Measurements from ENCODE around the gene KCNK15.

KCNK15 gene

DNA sequence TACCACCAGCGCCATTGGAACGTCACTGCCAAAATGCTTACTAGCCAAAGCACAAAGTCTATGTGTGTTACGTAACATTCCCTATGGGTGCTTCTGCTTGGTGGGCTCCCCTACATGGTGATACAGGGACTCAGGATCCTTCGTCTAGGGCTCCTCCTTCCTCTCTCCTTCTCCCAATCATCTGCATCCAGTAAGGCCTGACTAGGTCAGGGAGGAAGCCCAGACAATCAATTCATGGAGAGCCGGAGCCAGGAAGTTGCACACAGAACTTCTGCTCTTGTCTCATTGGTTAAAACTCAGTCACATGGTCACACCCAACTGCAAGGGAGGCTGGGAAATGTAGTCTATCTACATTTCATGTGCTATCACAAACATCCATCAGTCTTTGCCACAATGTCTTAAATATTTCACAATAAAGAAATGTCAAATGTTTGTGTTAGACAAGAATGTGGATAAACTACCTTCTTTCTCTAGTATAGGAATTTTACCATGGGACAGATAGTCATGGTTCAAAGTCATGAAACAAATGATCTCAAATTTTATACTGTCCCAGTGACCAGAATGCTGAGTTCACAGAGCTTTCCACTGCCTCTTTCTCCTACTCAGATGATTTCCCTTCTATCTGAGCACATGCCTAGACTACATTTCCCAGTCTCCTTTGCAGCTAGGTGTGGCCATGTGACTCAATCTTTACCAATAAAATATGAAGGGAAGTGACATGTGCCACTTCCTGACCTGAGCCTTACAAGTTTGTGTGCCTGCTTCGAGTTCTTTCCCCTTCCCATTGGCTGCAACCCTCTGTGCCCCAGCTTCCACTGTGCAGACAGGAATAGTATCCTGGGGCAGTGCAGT is 9.3 kb upstream of the KCNK15 start:
- DNase-seq = peak; percentile 70

DNA sequence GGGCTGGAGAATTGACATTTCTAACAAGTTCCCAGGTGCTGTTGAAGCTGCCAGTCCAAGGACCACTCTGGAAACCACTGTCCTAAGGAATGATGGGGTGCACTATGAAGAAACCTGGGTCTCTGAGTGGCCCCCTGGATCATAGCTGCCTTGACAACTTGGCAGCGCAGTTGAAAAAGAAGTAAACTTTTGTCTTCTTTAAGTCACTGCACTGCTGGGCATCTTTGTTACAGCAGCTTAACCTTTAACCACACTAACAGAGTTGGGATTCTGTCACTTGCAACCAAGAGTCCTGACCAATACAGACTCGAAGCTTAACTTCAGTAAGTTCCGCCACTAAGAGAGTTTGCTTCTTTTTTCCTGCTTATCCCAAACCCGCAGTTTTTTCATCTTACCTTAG is 8.5 kb upstream of the KCNK15 start:
- DNase-seq = no peak

- peak; percentile 73 for DNase-seq
These were observed 6.7 kb upstream of the KCNK15 start for GRCh38 chr20:44738813-44739477.

DNA sequence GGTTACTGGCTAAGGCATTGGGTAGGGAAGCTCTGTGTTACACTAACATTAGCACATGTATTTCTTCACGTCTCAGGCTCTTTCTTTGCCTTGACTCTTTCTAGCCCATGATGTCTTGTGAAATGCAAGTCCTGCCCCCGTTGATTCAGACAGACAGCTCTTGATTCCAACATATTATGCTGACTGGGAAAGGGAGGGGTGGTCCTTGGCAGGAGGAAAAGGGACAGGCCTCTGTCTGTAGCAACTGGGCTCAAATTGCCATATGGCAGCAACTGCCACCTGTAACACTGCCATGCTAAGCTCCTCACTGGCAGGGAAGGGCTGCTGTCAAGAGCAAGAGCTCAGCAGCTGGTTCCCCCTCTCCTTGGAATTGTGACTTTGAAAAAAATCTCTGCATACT is 5.7 kb upstream of the KCNK15 start:
- peak; percentile 62 for DNase-seq

DNA sequence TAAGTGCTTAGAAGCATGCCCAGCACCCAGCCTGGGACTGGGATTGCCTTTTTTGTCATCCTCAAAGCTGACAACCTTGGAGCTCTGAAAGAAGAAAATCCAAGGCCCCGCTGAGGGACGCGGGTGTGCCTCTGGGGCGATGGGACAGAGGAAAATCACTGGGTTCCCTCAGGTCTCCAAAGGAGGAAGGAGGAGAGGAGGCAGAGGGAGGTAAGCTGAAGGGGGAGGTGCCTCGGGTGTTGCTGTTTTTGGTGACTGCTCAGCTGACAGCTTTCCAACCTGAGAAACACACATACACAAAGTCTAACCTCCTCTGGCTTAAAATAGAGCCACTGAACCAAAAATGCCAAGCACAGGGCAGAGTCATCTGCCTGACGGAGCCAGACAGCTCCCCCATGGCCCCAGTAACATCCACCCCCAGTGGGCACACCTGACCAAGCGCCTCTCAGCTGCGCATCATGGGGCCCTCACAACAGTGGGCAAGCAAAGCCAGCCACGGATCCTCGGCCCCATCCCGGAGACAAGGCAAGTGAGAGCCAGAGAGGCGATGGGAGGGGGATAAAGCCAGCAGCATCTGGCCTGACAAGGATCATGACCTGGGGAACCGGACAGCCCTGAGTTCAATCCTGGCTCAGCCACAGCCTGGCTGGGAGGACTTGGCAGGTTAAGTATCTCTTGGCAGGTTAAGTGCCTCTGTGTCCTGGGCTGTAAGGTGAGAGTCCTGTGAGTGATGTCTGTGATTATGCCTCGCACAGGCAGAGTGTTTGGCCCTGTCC is 3.2 kb upstream of the KCNK15 start:
- DNase-seq = no peak

- DNase-seq = no peak
These were observed 2.5 kb upstream of the KCNK15 start for GRCh38 chr20:44743080-44743701.

DNA sequence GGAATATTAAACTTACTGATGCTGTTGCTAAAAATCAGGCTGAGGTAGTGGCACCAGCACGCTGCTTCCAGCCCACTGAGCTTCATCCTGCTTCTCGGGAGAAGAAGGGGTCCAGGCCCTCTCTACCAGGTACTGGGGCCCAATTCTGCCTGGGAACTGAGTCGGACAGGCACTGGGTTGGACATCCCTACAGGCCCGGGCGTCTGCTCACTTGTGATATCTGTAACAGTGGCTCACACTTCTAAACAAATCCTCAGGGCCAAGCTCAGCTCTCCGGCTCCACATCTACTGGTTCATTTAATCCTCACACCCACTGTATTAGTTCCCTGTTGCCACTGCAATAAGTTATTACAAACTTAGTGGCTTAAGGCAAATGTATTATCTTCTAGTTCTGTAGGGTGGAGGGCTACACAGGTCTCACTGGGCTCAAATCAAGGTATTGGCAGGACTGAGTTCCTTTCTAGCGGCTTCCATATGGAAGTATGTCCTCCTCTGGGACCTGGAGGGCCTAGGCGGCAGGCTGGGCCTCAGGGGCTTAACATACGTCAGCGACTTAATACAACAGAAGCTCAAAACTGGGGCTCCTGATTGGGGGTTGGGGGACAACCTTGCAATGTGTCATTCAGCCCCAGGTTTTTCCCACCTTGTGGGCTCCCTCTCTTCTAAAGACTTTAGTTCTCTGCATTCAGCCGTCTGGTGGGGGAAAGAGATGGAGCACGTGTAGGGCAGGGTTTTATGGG is 1.6 kb upstream of the KCNK15 start:
- DNase-seq = no peak

GRCh38 chr20:44745122-44745597 is 505 bp upstream of the KCNK15 start:
- no peak for DNase-seq

- no peak for DNase-seq
These were observed 901 bp downstream of the KCNK15 start for GRCh38 chr20:44746367-44747165.

- DNase-seq = peak; percentile 80
These were observed 1.7 kb downstream of the KCNK15 start for GRCh38 chr20:44747166-44748004.

DNA sequence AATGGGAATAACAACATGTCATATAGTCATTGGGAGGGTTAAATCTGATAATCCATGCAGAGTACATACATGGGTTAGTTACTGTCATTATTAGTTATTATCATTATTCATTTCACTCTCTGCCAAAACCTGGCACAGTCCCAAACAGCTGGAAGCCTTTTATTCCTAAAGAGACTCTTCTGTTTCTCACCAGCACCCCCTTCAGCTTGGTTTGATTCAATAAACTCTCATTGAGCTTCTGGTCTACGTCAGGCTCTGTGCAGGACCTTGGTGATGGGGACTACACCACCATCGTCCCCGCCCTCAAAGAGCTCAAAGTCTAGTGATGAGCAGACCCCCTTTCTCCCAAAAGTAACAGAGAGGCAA is 2.3 kb downstream of the KCNK15 start:
- no peak for DNase-seq

- DNase-seq = no peak
These were observed 4.6 kb downstream of the KCNK15 start for GRCh38 chr20:44750081-44750805.

DNA sequence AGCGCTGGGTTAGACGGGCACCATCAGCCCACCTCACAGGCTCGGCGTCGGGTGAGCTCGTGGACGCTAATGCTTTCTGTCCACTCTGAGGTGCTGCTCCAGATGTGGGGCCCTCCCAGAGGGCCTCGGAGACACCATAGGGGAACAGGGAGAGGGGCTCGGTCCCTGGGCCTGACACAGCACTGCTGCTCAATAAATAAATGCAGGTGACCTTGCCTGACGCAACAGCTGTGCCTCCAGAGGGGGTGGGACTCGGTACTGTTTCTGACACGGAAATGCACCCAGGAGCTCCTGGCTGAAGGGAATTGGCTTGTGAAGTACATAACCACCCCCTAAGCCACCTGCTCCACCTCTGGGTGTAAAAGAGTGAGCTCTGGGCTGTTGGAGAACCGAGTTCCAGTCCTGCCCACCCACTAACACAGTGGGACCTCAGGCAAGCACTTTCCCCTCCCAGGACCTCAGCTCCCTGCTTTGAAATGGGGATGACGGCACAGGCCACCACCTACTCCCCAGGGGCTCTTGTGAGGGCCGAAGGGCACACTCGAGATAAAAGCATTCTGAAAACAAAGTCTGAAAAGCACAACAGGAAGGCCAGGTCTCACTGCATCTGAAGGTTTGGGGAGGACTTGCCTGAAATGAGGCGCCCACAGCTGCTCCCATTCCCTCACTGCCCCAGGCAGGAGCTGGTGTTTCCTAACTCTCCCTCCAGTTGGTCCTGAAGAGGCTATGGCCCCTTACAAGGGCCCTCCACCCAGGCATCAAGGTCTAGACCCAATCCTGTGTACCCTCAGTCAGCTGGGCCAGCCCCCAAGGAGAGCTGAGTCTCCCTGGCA is 6.7 kb downstream of the KCNK15 start:
- no peak for DNase-seq

DNA sequence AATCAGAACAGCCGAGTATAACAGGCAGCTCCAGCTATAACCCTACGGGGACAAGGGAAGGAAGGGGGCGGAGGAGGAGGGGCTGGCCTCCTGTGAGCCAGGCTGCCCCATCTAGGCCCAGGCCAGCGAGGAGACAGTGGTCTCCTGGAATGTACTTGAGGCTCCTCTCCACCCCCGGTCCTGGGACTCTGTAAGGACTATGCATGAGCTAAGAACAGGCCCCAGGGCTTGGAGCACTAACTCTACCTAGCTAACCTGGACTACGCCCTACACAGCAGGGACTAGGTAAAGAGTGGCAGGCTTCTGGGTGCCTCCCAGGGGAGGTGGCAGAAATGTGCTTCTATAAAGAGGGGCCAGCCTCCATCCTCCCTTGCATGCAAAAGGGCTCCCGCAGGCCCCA is 8.9 kb downstream of the KCNK15 start:
- DNase-seq = no peak

DNA sequence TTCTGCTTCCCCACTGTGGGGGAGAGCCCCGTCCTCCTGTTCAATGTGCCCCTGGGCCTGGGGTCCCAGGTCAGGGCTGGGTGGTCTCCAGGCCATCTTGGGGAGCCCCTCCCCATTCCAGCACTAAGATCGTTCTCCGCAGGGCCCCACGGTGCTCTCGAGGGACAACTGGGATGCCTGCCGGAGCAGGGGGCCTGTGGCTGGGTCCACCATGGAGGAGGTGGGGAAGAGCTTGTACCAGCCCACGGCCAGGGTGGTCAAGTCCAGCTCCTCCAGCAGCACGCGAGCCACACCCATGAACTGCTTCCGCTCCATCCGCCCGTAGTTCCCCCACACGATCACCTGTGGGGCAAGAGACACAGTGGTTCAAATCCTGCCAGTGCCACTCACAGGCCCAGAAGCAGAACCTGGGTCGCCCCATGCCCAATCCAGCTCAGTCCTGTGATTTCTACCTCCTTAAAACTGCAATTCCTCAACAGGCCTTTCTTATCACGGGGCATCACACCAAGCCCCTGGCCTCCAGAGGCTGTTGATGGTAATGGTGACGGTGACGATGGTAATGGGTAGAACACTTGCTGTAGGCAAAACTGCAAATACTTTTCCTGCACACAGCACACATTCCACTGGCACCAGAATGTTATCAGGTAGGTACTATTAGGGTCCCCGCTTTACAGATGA is 10.5 kb downstream of the KCNK15 start:
- DNase-seq = no peak

DNA sequence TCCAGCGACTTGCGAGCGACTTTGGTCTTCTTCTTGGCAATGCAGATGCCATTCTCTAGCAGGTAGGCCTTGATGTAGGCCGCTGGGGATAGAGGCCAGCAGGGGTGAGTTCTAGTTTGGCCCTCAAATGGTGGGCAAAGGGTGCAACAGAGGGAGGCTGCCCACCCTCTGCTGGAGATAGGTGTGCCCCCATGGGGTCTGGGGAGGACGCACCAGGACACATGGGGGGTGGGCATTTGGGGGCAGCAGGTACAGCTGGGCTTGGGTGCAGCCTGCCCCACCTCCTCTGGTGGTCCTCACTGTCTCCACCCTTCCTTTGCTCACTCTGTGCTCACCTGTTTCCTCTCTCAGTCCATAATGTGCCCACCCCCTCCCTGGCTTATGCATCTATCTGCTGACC is 11.3 kb downstream of the KCNK15 start:
- no peak for DNase-seq

GRCh38 chr20:44758247-44759101 is 12.8 kb downstream of the KCNK15 start:
- no peak for DNase-seq

Measured in femur (tissue), 1 donor.